Smooth muscle cell (in vitro differentiated cells): ENCODE data around the gene MYO18B. TPM values are rescaled to one million over a fixed set of nuclear protein-coding genes. Genes with fewer than 3 reads are reported as not detected.

ENCODE experiments used
- DNase-seq: peaks from one replicate; lab custom pipeline; 2025; ENCODE audit not compliant: unreplicated experiment; lab: John Stamatoyannopoulos, UW
- H2AFZ ChIP-seq: fragments of 200-600 bp; sonication (generic); 2 replicates; pipeline ENCODE4 v1.6.0; 2016; ENCODE audit warnings: antibody characterized with exemption, low read depth, mild to moderate bottlenecking
- H3F3A ChIP-seq: fragments of 200-600 bp; sonication (generic); 2 replicates; pipeline ENCODE4 v1.6.0; 2017; ENCODE audit warnings: antibody characterized with exemption, low read depth
- H3K27ac ChIP-seq: fragments of 200-600 bp; sonication (generic); 2 replicates; pipeline ENCODE4 v1.5.1; 2016; ENCODE audit warnings: low read depth, mild to moderate bottlenecking
- H3K27me3 ChIP-seq: fragments of 200-600 bp; sonication (generic); 2 replicates; pipeline ENCODE4 v1.6.1; 2016; ENCODE audit warnings: low read depth, mild to moderate bottlenecking
- H3K36me3 ChIP-seq: fragments of 200-600 bp; sonication (generic); 2 replicates; pipeline ENCODE4 v1.5.1; 2016; ENCODE audit warnings: low read depth
- H3K4me1 ChIP-seq: fragments of 200-600 bp; sonication (generic); 2 replicates; pipeline ENCODE4 v1.5.1; 2016; ENCODE audit warnings: low read depth
- H3K4me2 ChIP-seq: fragments of 200-600 bp; sonication (generic); 2 replicates; pipeline ENCODE4 v1.6.0; 2016; ENCODE audit warnings: mild to moderate bottlenecking
- H3K4me3 ChIP-seq: fragments of 200-600 bp; sonication (generic); 2 replicates; pipeline ENCODE4 v1.5.1; 2016; ENCODE audit warnings: mild to moderate bottlenecking
- H3K79me2 ChIP-seq: fragments of 200-600 bp; sonication (generic); 2 replicates; pipeline ENCODE4 v1.6.0; 2016; ENCODE audit warnings: low read depth, mild to moderate bottlenecking
- H3K9ac ChIP-seq: fragments of 200-600 bp; sonication (generic); 2 replicates; pipeline ENCODE4 v1.6.0; 2016; ENCODE audit warnings: low read depth
- H3K9me3 ChIP-seq: fragments of 200-600 bp; sonication (generic); replicated peaks from 2 replicates; pipeline ENCODE4 v1.5.1; 2016; ENCODE audit warnings: low read depth
- H4K20me1 ChIP-seq: fragments of 200-600 bp; sonication (generic); 2 replicates; pipeline ENCODE4 v1.6.0; 2016; ENCODE audit warnings: low read depth
- CTCF ChIP-seq: fragments of 200-600 bp; sonication (generic); IDR thresholded peaks from 2 replicates; pipeline ENCODE4 v1.5.1; 2017; ENCODE audit warnings: borderline replicate concordance, mild to moderate bottlenecking, antibody characterized with exemption; ENCODE audit not compliant: insufficient read depth, poor library complexity, severe bottlenecking
- WGBS: methylation state at CpG from one replicate; pipeline ENCODE4 v1.1.7; 2016; ENCODE audit warnings: low lambda C conversion rate; 5-methylcytosine and 5-hydroxymethylcytosine counted together
- polyA plus RNA-seq: library from polyadenylated mRNA; unstranded; fragments of >200 nt; fragmentation: Nextera tagmentation; extraction: Ambion mirVana; gene quantifications from 2 replicates; pipeline ENCODE4 v1.2.1, GENCODE V29; 2016
- total RNA-seq: library from RNA; depleted of rRNA; stranded (reverse); fragments of >200 nt; gene quantifications from 2 replicates; pipeline ENCODE4 v1.2.3, GENCODE V29; 2014

The MYO18B gene
- total and polyA plus RNA-seq, 2 experiments from 2014 or later, result 0.13 to 1.2 TPM

- Histone ChIP-seq H3K79me2 (no peaks in the 10 kb centered on the region), H3F3A (no peaks in the 10 kb centered on the region), H4K20me1 (no peaks in the 10 kb centered on the region), H3K36me3 (no peaks in the 10 kb centered on the region), H3K4me3 (no peak overlapping the region), H3K9me3 (no peaks in the 10 kb centered on the region), H3K4me1 (no peaks in the 10 kb centered on the region), H3K27me3 (no peaks in the 10 kb centered on the region), H3K27ac (no peak overlapping the region), H3K4me2 (no peak overlapping the region), H2AFZ (no peak overlapping the region), H3K9ac (no peak overlapping the region)
- 64% methylated on average over 3 of the region's 3 CpGs for WGBS
- no peak for DNase-seq
- TF ChIP-seq CTCF, result no peak
Observed at GRCh38 chr22:25895678-25896077, 153.7 kb downstream of the MYO18B start.

GRCh38 chr22:25896098-25896497 lies 154.1 kb downstream of the MYO18B start:
- H3K4me3 ChIP-seq, result no peak overlapping the region
- H3K36me3 ChIP-seq, result no peaks in the 10 kb centered on the region
- DNase-seq, result no peak
- TF ChIP-seq CTCF, result no peak
- H3K4me2 ChIP-seq, result no peak overlapping the region
- no peaks in the 10 kb centered on the region for H4K20me1 ChIP-seq
- H3F3A ChIP-seq, result no peaks in the 10 kb centered on the region
- H3K27ac ChIP-seq, result no peak overlapping the region
- H3K4me1 ChIP-seq, result no peaks in the 10 kb centered on the region
- H3K9ac ChIP-seq, result no peak overlapping the region
- no peaks in the 10 kb centered on the region for H3K27me3 ChIP-seq
- H2AFZ ChIP-seq, result no peak overlapping the region
- H3K79me2 ChIP-seq, result no peaks in the 10 kb centered on the region
- H3K9me3 ChIP-seq, result no peaks in the 10 kb centered on the region
- WGBS, result 71% methylated on average over 4 of the region's 4 CpGs

GRCh38 chr22:25896592-25896991 lies 154.6 kb downstream of the MYO18B start:
- no peaks in the 10 kb centered on the region for H3K9me3 ChIP-seq
- no peaks in the 10 kb centered on the region for H4K20me1 ChIP-seq
- no peaks in the 10 kb centered on the region for H3K4me1 ChIP-seq
- DNase-seq, result no peak
- H3K4me2 ChIP-seq, result no peak overlapping the region
- no peak for TF ChIP-seq CTCF
- WGBS, result 82% methylated on average over 2 of the region's 2 CpGs
- no peak overlapping the region for H2AFZ ChIP-seq
- H3K27me3 ChIP-seq, result no peaks in the 10 kb centered on the region
- H3K27ac ChIP-seq, result no peak overlapping the region
- H3K79me2 ChIP-seq, result no peaks in the 10 kb centered on the region
- no peaks in the 10 kb centered on the region for H3K36me3 ChIP-seq
- H3K9ac ChIP-seq, result no peak overlapping the region
- H3F3A ChIP-seq, result no peaks in the 10 kb centered on the region
- no peak overlapping the region for H3K4me3 ChIP-seq

- H3K27me3 ChIP-seq, result no peaks in the 10 kb centered on the region
- H3K4me3 ChIP-seq, result no peak overlapping the region
- H3K9me3 ChIP-seq, result no peaks in the 10 kb centered on the region
- peak; percentile 39 for TF ChIP-seq CTCF
- H3K79me2 ChIP-seq, result no peaks in the 10 kb centered on the region
- H4K20me1 ChIP-seq, result no peaks in the 10 kb centered on the region
- no peaks in the 10 kb centered on the region for H3K4me1 ChIP-seq
- no peaks in the 10 kb centered on the region for H3K36me3 ChIP-seq
- 72% methylated on average over 11 of the region's 11 CpGs for WGBS
- no peak overlapping the region for H3K4me2 ChIP-seq
- no peak overlapping the region for H2AFZ ChIP-seq
- H3K27ac ChIP-seq, result no peak overlapping the region
- H3F3A ChIP-seq, result no peaks in the 10 kb centered on the region
- no peak for DNase-seq
- no peak overlapping the region for H3K9ac ChIP-seq
Observed at GRCh38 chr22:25898707-25899365, 156.8 kb downstream of the MYO18B start.
